Measurements from ENCODE around the gene TRAPPC4.
"Not testable (repeated sequence)": the region's sequence is repeated elsewhere in the genome, so short reads cannot be mapped to it uniquely, and the experiment has no call there.

The TRAPPC4 gene

DNA sequence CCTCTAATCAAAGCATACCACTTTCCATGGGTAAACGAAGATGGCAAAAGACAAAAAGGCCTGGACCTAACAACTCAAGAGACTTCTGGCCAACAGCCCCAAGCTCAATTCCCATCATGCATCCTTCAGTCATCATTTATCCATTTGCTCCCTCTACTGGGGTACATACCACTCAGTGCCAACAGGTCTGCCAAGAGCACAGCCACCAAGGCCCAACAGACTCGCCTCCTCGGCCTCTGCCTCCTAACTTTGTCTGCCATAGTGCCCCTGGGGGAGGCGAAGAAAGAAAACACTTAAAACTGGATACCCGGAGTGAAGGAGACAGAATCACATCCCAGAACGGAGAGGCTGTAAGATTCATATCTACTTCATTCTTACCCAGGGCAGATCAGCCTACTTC lies 37.3 kb downstream of the TRAPPC4 start:
- Histone ChIP-seq H3K27ac (replicated peaks) (peak overlapping the region; percentile 76), H3K4me3 (replicated peaks; ENCODE audit: insufficient read depth, low read length) (peak overlapping the region; percentile 92), H3K27me3 (ENCODE audit: insufficient read depth, poor library complexity, severe bottlenecking) (no peaks in the 10 kb centered on the region)
- peak in 1 of 2 experiments; percentile 47 for DNase-seq (ENCODE audit: low read depth in 1 of 2, low spot score in 1 of 2)
- TF ChIP-seq SPI1 (IDR thresholded peaks at IDR 0.05; ENCODE audit: borderline replicate concordance, low read depth) (no peak), POLR2AphosphoS5 (IDR thresholded peaks at IDR 0.05; ENCODE audit: low read depth) (no peak), CTCF (IDR thresholded peaks at IDR 0.05; ENCODE audit: insufficient read depth, low read length) (no peak), GABPA (IDR thresholded peaks at IDR 0.05; ENCODE audit: low read depth) (no peak)
- TF ChIP-seq, protein P1, sequence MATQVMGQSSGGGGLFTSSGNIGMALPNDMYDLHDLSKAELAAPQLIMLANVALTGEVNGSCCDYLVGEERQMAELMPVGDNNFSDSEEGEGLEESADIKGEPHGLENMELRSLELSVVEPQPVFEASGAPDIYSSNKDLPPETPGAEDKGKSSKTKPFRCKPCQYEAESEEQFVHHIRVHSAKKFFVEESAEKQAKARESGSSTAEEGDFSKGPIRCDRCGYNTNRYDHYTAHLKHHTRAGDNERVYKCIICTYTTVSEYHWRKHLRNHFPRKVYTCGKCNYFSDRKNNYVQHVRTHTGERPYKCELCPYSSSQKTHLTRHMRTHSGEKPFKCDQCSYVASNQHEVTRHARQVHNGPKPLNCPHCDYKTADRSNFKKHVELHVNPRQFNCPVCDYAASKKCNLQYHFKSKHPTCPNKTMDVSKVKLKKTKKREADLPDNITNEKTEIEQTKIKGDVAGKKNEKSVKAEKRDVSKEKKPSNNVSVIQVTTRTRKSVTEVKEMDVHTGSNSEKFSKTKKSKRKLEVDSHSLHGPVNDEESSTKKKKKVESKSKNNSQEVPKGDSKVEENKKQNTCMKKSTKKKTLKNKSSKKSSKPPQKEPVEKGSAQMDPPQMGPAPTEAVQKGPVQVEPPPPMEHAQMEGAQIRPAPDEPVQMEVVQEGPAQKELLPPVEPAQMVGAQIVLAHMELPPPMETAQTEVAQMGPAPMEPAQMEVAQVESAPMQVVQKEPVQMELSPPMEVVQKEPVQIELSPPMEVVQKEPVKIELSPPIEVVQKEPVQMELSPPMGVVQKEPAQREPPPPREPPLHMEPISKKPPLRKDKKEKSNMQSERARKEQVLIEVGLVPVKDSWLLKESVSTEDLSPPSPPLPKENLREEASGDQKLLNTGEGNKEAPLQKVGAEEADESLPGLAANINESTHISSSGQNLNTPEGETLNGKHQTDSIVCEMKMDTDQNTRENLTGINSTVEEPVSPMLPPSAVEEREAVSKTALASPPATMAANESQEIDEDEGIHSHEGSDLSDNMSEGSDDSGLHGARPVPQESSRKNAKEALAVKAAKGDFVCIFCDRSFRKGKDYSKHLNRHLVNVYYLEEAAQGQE (IDR thresholded peaks at IDR 0.05; ENCODE audit: insufficient replicate concordance, low read depth): no peak

DNA sequence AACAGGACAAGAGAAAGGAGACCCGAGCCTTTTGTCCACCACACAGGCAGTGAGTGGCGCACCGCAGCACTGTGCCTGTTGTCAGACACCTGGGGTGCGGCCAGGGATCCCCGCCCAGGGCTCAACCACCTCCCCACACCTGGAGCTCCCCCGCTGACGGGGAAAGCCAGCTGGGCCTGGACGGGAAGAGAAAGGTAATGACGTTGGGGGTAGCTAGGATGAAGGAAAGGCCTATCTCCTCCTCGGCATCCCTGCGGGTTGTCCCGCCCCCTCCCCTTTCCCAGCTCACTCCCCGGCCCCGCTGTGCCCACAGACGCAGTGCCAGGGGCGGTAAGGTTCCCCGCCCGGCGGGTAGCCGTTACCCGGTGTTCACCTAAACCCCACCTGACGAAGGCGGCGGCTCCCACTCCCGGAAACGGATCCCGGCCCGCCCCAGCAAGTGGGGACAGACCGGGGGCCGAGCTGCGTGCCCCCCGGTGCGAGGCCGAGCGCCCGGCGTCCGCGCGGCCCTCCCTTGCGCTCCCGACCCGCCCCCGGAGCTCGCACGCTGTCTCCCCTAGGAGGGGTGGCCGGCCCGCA lies 37.9 kb downstream of the TRAPPC4 start:
- H3K4me3 ChIP-seq (replicated peaks; ENCODE audit: insufficient read depth, low read length): peak overlapping the region; percentile 92
- peak overlapping the region; percentile 76 for H3K27ac ChIP-seq (replicated peaks)
- H3K27me3 ChIP-seq (ENCODE audit: insufficient read depth, poor library complexity, severe bottlenecking): no peaks in the 10 kb centered on the region
- DNase-seq (ENCODE audit: low read depth in 1 of 2, low spot score in 1 of 2): peak in 1 of 2 experiments; percentile 14
- TF ChIP-seq POLR2AphosphoS5 (IDR thresholded peaks at IDR 0.05; ENCODE audit: low read depth): no peak
- TF ChIP-seq CTCF (IDR thresholded peaks at IDR 0.05; ENCODE audit: insufficient read depth, low read length): no peak
- TF ChIP-seq SPI1 (IDR thresholded peaks at IDR 0.05; ENCODE audit: borderline replicate concordance, low read depth): no peak
- TF ChIP-seq GABPA (IDR thresholded peaks at IDR 0.05; ENCODE audit: low read depth): no peak
- TF ChIP-seq, protein P1 (IDR thresholded peaks at IDR 0.05; ENCODE audit: insufficient replicate concordance, low read depth): no peak

DNA sequence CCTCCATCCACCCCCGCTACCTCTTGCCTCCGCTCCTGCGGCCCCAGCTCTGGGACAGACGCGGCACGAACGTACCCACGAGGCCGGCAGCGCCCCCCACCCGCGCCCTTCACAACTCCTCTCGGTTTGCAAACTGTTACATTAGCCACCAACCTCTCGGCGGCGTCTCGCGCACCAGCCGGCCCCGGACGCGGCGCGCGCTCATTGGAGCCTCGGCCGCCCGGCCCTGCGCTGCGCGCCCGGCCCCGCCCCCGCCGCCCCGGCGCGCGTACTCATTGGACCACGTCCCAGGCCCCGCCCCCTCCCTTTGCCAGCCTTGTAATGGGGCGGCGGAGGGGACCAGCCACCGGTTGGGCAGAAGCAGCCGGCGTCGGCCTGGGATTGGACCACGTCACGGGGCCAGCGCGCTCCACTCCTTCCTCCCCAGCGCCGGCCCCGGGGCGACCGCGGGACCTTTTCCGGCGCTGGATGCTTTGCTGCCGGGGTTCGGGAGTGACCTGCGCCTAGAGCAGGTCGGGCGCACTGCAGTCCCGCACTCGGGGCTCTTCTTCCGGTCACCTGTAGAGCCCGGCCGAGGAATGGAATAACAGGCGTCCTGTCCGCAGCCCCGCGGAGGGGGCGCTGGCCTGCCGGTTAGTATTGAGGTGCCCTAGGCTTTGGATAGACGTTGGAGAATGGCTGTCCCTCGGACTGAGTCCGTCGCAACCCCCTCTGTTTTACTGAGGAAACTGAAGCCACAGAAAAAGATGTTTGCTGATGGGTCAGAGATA lies 38.6 kb downstream of the TRAPPC4 start, which contains the start of gene HYOU1:
HYOU1 (minus strand) TSS at position 206 of the 770 bp plus-strand sequence. CDS start 1,045 bp downstream, outside the sequence.
- H3K27ac ChIP-seq (replicated peaks): peak within 1 kb of the TSS; percentile 80
- TF ChIP-seq CTCF (IDR thresholded peaks at IDR 0.05; ENCODE audit: insufficient read depth, low read length) (no peak), SPI1 (IDR thresholded peaks at IDR 0.05; ENCODE audit: borderline replicate concordance, low read depth) (no peak), GABPA (IDR thresholded peaks at IDR 0.05; ENCODE audit: low read depth) (peak; percentile 34; the same call in 1 of the 2 replicates), POLR2AphosphoS5 (IDR thresholded peaks at IDR 0.05; ENCODE audit: low read depth) (peak; percentile 82)
- TF ChIP-seq, protein P1 (IDR thresholded peaks at IDR 0.05; ENCODE audit: insufficient replicate concordance, low read depth): peak; percentile 41
- DNase-seq (ENCODE audit: low read depth in 1 of 2, low spot score in 1 of 2): peak; percentile 95 to 98
- peak within 1 kb of the TSS; percentile 92 for H3K4me3 ChIP-seq (replicated peaks; ENCODE audit: insufficient read depth, low read length)
- H3K27me3 ChIP-seq (ENCODE audit: insufficient read depth, poor library complexity, severe bottlenecking): no peaks in the 10 kb centered on the region

GRCh38 chr11:119059128-119059527 lies 40.6 kb downstream of the TRAPPC4 start:
- not testable (repeated sequence) for H3K4me3 ChIP-seq (replicated peaks; ENCODE audit: insufficient read depth, low read length); H3K27ac ChIP-seq (replicated peaks); DNase-seq (ENCODE audit: low read depth in 1 of 2, low spot score in 1 of 2); H3K27me3 ChIP-seq (ENCODE audit: insufficient read depth, poor library complexity, severe bottlenecking)

Data from HL-60 (cell line).